COR-L47 (cell line): ENCODE measurements around the gene CD55.

Source experiments
- DNase-seq: peaks from one replicate; lab custom pipeline; 2025; lab: John Stamatoyannopoulos, UW

CD55 gene

DNA sequence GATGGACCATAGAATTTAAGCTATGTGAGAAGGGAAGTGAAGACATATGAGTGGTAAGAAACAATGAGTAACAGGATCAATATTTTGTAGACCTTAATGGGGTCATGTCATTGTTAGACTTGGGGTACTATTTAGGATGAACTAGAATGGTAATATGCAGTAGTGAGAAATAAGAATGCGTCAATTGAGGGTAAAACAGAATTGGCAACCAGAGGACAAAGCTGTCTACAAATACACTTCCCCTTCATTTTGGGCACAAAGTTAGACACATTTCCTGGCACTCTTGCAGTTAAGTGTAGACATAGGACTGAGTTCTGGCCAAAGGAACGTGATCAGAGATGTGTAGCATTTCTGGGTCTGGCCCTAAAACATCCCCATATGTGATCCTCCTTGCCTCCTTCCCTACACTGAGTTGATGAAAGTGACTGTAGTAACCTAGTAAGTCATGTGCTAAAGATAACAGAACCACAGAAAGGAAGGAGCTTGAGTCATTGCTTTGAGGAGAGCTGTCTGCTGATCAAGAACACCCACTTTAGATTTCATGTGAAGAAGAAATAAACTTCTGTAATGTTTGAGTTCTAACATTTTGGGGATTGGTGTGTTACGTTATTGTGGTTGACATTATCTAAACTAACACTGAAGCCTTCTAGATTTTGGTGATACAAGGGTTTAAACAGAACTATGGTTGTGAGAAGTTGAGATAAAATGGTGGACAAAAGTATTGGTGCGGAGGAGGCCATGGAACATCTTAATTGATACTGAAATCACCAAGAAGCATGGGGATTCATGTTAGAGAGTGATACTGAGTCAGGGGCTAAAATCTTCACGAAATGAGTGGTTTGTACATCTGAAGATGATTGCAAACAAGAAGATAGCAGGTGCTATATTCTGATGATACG lies 41.7 kb downstream of the CD55 start:
- DNase-seq: no peak

DNA sequence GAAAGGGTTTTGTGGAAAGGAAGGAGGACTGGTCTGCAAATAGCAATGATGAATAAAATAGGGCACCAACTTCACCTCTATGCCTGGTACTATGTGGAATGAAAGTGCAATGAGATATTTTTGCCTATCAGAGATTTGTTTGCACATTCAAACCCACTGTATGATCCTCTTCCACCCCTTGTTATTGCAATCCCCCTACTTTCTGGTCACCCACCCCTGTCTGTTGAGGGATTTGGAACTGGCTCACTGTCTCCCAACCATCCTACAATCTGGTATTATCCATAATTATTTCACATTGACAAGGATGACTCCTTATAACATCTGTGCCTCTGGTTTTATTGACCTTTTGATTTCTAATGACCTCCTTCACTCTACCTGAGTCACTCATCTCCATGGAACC lies 42.4 kb downstream of the CD55 start:
- no peak for DNase-seq

DNA sequence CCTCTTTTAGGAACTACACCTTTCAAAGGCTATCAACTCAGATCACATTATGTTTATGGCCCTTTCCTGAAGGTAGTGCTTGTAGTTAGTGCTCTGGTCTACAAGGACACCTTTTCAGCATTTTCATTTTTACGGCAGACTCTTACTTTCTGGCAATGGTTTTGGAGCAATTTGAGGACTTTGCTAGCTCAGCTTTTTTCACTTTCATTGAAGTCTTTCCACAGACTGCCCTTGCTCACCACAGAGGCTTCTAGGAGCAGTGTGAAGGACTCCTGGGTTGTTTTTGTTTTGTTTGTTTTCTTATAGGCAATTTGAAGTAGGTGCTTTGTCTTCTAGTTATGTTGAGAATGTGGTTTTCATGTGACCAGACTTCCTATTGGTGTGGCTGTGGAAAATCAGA lies 43.1 kb downstream of the CD55 start:
- no peak for DNase-seq

DNA sequence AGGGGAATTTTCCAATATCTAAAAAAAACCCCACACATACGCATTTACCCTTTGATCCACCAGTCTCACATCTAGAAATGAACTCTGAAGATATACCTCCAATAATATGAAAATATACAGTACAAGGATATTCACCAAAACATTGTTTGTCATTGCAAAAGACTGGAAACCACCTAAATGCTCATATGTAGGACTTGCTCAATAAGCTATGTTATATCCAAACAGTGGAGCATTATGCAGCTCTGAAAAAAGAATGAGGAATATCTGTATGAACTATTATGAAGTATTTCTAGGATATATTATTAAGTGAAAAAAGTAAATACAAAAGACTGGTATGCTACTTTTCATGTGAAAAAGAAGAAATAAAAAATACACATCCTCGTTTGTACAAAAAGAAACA lies 43.6 kb downstream of the CD55 start:
- DNase-seq: no peak

GRCh38 chr1:207366022-207366421 lies 44.5 kb downstream of the CD55 start:
- DNase-seq: no peak

GRCh38 chr1:207388721-207389120 lies 67.2 kb downstream of the CD55 start:
- no peak for DNase-seq

- no peak for DNase-seq
These were observed 68.4 kb downstream of the CD55 start for GRCh38 chr1:207389728-207390464.

DNA sequence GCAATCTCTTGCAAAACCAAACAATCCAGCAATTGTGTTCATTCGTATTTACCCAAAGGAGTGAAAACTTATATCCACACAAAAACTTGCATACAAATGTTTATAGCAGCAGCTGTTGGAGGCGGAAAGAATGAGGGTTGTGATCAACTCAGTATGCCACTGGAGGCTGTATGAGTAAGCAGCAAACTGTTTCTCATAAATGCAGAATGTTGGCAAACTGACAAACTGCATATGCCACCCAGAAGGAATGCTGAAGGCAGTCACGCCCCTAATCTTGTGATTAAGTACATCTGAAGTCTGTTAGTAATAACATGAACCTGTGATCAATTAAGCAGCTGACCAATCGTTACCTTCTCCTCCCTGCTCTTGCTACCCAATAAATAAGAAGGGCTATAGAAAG lies 72.1 kb downstream of the CD55 start:
- DNase-seq: no peak

DNA sequence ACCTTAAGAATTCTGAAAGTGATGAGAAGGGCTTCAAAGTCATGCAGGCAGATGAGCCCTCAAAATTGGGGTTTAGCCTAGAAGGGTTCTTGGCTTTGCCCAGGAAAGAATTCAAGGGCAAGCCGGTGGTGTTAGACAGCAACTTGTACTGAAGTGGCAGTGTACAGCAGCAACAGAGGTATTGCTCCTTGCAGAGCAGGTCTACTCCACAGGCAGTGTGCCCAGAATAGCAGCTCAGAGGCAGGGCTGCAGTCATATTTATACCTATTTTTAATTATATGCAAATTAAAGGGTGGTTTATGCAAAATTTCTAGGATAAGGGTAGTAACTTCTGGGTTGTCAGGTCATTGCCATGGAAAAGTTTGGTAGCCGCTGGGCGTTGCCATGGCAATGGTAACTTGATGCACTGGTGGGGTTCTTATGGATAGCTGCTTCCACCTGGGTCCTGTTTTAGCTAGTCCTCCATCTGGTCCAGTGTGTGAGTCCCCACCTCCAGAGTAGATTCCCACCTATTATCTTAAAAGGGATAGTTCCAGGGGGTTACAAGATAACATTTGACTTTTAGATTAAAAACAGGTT lies 74.8 kb downstream of the CD55 start:
- no peak for DNase-seq

- DNase-seq: no peak
These were observed 76.0 kb downstream of the CD55 start for GRCh38 chr1:207397525-207397926.

DNA sequence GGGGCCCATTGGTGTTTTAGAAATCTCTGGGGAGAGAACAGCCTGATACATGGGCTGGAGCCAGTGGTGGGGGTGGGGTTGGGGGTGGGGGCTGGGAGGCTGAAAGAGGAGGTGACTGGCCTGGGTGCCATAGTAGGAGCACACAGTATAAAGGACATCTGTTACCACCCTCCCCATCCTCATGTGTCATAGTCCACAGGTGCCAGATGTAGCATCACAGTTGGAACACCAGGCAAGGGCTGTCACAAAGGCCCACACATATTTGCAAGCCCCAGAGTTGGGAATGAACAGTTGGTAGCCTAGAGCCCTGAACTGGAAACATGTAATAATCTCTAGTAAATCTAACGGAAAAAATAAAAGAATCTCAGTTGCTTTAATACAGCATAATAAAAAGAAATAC lies 77.5 kb downstream of the CD55 start:
- no peak for DNase-seq

DNA sequence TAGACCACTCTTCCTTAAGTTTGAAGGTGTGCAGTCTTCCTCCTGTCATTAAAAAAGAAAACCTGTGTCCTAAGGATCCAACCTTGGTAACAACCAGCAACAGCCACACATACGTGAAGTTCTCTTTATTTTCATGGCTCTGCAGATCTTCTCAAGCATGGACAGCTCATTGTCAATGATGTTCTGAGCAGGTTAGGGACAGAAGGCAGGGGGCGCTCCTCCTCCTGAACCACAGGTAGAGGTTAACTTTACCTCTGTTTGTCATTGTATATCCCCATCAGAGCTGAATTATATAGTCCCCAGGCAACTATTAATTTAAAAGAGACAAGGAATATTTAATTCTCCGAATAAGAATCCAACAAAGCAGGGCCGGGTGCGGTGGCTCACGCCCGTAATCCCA lies 80.1 kb downstream of the CD55 start:
- no peak for DNase-seq

GRCh38 chr1:207402744-207403143 lies 81.3 kb downstream of the CD55 start:
- no peak for DNase-seq

- peak; percentile 59 for DNase-seq
These were observed 83.5 kb downstream of the CD55 start for GRCh38 chr1:207404849-207405525.

DNA sequence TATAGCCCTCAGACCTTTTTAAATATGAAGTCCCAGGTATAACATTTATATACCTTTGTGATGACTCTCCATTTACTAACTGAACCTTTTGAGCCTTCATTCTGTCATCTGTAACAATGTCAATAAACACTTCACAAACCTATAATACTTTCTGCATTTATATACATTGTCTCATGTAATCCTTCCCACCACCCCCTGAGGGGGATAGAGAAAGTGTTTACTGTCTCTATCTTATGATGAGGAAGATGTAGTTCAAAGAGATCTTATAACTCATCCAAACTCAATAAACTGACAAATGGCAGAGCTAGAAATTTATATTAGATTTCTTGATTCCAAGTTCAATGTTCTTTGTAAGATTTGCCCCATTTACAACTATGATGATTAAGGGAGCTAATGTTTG lies 84.3 kb downstream of the CD55 start:
- no peak for DNase-seq

DNA sequence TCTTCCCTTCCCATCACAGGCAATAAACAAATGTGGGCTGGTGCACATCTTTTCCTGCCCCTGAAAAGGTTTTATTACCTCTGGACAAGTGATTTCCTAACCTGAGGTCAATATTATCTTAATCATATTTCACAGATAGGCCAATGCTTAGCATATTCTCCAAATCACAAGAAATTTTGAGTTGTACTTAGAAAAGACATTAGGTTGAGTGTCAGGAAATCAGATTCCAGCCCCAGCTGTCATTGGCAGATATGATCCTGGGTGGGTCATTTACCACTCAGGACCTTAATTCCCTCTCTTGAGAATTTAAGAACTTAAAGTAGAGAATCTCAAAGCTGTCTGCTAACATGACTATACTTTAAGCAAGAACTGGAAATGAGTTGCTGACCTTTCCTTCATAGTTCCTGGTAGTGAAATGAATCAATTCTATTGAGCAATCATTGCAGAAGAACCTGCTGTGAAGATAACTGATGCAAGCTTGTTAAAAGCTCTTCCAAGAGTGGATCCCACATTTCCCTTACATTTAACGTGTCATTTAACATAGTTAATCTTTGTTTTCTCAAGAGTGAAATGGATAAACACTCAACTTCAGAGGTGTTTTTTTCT lies 86.3 kb downstream of the CD55 start:
- DNase-seq: no peak
